GM10266 (cell line): Measurements from ENCODE around the gene DDTL.

Source experiments
- DNase-seq: peaks from one replicate; pipeline ENCODE4 v3.0.0; 2012; ENCODE audit errors: extremely low spot score
- CTCF ChIP-seq: IDR thresholded peaks from 2 replicates; pipeline ENCODE4 v1.5.1; 2012; ENCODE audit warnings: mild to moderate bottlenecking, low read depth; ENCODE audit not compliant: control insufficient read depth, insufficient read depth; ENCODE audit errors: missing control alignments

Gene DDTL

GRCh38 chr22:24002851-24003250 lies 36.2 kb downstream of the DDTL start:
- no peak for TF ChIP-seq CTCF

DNA sequence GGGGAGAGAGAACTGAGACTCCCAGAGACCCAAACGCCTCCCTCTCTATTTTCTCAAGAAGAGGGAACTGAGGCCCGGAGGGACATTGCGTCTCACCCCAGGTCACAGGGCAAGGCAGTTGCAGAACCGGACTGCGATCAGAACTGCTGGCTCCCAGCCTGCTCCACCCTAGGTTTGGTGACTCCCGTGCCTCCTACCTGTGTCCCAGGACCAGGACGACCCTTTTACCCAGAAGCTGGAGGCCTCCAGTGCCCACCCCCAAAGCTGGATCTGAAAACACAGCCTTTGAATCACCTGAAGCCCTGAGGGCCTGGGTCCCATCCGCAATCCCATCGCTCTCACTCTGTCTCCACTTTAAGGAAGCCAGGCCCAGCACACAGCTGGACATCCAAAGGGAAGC lies 37.2 kb downstream of the DDTL start:
- TF ChIP-seq CTCF, result no peak
- DNase-seq, result no peak

More at GRCh38 chr22:24002851-24003250, 36.2 kb downstream of the DDTL start:
- no peak for DNase-seq

DNA sequence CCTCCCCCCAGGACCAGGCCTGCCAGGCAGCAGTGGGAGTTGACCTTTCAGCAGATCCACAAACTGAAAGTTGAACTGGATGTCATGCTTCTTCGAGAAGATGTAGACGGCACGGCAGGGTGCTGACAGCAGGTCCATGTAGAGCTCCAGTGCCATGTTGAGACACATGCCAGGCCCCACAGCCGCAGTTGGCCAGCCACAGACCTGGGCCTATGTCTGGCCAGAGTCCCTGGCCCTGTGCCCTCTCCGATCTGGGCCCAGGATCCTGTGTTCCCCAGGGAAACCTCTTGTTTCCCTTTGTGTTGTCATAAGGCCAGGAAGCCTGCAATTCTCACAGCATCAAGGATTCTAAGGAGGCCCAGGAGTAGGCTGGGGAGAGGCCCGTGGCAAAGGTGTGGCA lies 38.5 kb downstream of the DDTL start, which contains the start of gene GSTT4:
TSS of gene GSTT4 (minus strand) at position 253 of the 400 bp plus-strand sequence. CDS start at position 156, 97 bp downstream.
- no peak for DNase-seq
- no peak for TF ChIP-seq CTCF

GRCh38 chr22:24006207-24006913 lies 39.7 kb downstream of the DDTL start:
- no peak for DNase-seq
- TF ChIP-seq CTCF, result no peak

DNA sequence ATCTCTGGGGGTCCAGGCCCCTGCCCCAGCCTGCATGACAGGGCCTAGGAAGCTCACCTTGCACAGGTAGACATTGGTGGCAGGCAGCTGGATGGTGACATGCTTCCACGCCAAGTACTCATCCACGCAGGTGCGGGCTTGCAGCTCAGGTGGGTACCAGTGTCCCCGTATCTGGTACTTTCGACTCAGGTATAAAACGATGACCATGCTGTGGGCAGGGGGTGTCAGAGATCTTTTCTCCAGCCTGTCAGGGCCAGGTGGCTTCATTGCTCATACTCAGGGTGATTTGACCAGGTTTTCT lies 40.2 kb downstream of the DDTL start:
- no peak for TF ChIP-seq CTCF

GRCh38 chr22:24007253-24008021 lies 40.7 kb downstream of the DDTL start:
- no peak for TF ChIP-seq CTCF

More for the DNA sequence above, 40.2 kb downstream of the DDTL start:
- no peak for DNase-seq

DNA sequence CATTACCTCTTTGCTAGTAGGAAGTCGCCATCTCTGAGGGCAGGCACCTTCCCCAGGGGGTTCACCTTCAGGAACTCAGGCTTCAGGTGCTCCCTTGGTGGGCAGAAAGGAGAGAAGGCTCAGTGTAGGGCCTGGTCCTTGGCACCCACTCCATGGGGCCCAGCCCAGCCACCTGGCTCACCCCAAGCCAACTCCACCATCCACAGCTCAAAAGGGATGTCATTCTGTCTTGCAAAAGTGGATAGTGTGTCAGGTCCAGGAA lies 41.3 kb downstream of the DDTL start:
- no peak for DNase-seq
- no peak for TF ChIP-seq CTCF

More at GRCh38 chr22:24007253-24008021, 40.7 kb downstream of the DDTL start:
- DNase-seq, result no peak
